HL-60 (cell line): Measurements from ENCODE around the gene RNF40.

Experiments used
- DNase-seq, 2 experiments: peaks; one replicate each; pipeline ENCODE4 v3.0.0-alpha.2; 2010 to 2020; ENCODE audit warnings: low read depth in 1 of 2, low spot score in 1 of 2
- H3K27ac ChIP-seq: fragments of 250-450 bp; sonication (Bioruptor Pico); replicated peaks from 2 replicates; pipeline ENCODE4 v1.5.1; 2020; ENCODE audit warnings: mild to moderate bottlenecking, moderate library complexity
- H3K27me3 ChIP-seq: fragments of 250-450 bp; sonication (Bioruptor Pico); 2 replicates; pipeline ENCODE4 v1.5.1; 2021; ENCODE audit warnings: mild to moderate bottlenecking, moderate library complexity; ENCODE audit not compliant: insufficient read depth, poor library complexity, severe bottlenecking
- H3K4me3 ChIP-seq: replicated peaks from 2 replicates; pipeline ENCODE4 v1.5.1; 2011; ENCODE audit warnings: mild to moderate bottlenecking, control low read depth, low read length; ENCODE audit not compliant: insufficient read depth
- GABPA ChIP-seq: IDR thresholded peaks from 2 replicates; pipeline ENCODE4 v1.6.1; 2012; ENCODE audit warnings: low read depth
- POLR2AphosphoS5 ChIP-seq: IDR thresholded peaks from 2 replicates; pipeline ENCODE4 v1.6.1; 2012; ENCODE audit warnings: low read depth
- SPI1 ChIP-seq: IDR thresholded peaks from 2 replicates; pipeline ENCODE4 v1.6.1; 2012; ENCODE audit warnings: low read depth, mild to moderate bottlenecking, borderline replicate concordance
- TF ChIP-seq, protein P1 (sequence below): IDR thresholded peaks from 2 replicates; pipeline ENCODE4 v1.6.1; 2012; ENCODE audit warnings: low read depth; ENCODE audit not compliant: insufficient replicate concordance
- TF ChIP-seq, protein P2 (sequence below): IDR thresholded peaks from one replicate; pipeline ENCODE4 v1.5.1; 2011; ENCODE audit warnings: low read length, control low read depth, inconsistent platforms; ENCODE audit not compliant: insufficient read depth

Gene RNF40

DNA sequence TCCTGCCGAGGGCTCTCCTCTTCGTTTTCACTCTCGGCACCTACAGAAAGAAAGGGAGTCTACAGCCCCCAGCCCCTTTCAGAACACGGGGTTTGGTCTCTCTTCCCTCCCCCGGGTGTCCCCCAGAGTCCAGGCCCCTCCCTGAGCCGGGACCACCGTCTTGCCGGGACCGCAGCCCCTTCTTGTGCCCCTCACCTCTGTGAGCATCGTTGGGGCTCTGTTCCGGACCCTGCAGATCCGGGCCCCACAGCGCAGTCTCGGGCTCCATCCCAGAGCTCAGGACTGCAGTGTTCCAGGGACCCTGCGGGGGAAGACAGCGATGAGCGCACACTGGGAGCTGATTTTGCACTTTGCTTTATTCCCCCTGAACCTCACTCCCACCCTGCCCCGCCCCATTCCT is 22.1 kb downstream of the RNF40 start:
- Histone ChIP-seq H3K4me3 (no peak overlapping the region), H3K27me3 (no peaks in the 10 kb centered on the region), H3K27ac (no peak overlapping the region)
- no peak for DNase-seq
- TF ChIP-seq, protein P1, sequence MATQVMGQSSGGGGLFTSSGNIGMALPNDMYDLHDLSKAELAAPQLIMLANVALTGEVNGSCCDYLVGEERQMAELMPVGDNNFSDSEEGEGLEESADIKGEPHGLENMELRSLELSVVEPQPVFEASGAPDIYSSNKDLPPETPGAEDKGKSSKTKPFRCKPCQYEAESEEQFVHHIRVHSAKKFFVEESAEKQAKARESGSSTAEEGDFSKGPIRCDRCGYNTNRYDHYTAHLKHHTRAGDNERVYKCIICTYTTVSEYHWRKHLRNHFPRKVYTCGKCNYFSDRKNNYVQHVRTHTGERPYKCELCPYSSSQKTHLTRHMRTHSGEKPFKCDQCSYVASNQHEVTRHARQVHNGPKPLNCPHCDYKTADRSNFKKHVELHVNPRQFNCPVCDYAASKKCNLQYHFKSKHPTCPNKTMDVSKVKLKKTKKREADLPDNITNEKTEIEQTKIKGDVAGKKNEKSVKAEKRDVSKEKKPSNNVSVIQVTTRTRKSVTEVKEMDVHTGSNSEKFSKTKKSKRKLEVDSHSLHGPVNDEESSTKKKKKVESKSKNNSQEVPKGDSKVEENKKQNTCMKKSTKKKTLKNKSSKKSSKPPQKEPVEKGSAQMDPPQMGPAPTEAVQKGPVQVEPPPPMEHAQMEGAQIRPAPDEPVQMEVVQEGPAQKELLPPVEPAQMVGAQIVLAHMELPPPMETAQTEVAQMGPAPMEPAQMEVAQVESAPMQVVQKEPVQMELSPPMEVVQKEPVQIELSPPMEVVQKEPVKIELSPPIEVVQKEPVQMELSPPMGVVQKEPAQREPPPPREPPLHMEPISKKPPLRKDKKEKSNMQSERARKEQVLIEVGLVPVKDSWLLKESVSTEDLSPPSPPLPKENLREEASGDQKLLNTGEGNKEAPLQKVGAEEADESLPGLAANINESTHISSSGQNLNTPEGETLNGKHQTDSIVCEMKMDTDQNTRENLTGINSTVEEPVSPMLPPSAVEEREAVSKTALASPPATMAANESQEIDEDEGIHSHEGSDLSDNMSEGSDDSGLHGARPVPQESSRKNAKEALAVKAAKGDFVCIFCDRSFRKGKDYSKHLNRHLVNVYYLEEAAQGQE: no peak
- TF ChIP-seq GABPA (no peak), POLR2AphosphoS5 (no peak), SPI1 (no peak)
- TF ChIP-seq, protein P2, sequence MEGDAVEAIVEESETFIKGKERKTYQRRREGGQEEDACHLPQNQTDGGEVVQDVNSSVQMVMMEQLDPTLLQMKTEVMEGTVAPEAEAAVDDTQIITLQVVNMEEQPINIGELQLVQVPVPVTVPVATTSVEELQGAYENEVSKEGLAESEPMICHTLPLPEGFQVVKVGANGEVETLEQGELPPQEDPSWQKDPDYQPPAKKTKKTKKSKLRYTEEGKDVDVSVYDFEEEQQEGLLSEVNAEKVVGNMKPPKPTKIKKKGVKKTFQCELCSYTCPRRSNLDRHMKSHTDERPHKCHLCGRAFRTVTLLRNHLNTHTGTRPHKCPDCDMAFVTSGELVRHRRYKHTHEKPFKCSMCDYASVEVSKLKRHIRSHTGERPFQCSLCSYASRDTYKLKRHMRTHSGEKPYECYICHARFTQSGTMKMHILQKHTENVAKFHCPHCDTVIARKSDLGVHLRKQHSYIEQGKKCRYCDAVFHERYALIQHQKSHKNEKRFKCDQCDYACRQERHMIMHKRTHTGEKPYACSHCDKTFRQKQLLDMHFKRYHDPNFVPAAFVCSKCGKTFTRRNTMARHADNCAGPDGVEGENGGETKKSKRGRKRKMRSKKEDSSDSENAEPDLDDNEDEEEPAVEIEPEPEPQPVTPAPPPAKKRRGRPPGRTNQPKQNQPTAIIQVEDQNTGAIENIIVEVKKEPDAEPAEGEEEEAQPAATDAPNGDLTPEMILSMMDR: no peak

DNA sequence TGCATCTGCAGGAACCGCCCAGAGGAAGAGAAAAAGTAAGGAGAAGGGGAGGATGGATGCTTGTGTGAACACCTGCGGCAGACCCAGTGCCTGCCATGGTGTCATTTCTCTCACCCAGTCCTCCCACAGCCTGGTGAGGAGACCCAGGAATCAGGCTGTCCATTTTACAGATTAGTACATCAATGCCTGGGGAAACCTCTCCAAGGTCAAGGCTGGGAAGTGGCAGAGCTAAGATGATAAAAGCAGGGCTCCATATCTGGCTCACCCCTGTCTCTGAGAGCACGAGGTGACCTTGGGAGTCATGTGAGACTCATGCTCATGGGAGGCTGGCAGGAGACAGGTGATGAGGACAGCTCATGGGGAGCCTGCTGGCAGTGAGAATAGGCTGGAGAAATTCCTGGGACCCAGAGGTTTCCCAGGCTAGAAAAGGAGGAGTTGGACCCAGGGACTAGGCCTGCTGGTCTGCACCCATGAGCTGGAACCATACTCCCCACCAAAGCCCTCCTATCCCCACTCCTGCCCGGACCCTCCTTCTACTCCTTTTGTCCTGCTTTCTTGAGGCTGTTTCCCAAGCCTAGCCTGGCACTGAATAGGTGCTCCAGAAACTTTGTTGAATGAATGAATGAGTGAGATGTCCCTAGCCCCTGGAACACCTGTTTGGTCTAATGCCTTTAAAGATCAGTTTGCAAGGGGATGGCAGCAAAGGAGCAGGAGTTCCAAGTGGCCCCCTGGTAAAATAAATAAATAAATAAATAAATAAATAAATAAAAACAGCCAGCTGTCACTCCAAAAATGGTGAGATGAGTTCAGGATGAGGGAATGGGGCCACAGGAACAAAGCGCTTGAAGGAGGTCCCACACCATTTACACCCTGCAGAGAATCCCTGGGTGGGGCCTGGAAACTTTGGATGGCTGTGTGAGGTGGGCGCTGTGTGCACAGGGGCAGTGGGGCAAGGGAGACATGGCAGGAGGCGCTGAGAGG is 23.3 kb downstream of the RNF40 start:
- no peak for DNase-seq
- H3K4me3 ChIP-seq: peak overlapping the region; percentile 89; the same call in 1 of the 2 replicates
- no peaks in the 10 kb centered on the region for H3K27me3 ChIP-seq
- no peak for TF ChIP-seq SPI1
- TF ChIP-seq, protein P2: no peak
- TF ChIP-seq, protein P1: no peak
- no peak for TF ChIP-seq GABPA
- TF ChIP-seq POLR2AphosphoS5: no peak
- no peak overlapping the region for H3K27ac ChIP-seq

DNA sequence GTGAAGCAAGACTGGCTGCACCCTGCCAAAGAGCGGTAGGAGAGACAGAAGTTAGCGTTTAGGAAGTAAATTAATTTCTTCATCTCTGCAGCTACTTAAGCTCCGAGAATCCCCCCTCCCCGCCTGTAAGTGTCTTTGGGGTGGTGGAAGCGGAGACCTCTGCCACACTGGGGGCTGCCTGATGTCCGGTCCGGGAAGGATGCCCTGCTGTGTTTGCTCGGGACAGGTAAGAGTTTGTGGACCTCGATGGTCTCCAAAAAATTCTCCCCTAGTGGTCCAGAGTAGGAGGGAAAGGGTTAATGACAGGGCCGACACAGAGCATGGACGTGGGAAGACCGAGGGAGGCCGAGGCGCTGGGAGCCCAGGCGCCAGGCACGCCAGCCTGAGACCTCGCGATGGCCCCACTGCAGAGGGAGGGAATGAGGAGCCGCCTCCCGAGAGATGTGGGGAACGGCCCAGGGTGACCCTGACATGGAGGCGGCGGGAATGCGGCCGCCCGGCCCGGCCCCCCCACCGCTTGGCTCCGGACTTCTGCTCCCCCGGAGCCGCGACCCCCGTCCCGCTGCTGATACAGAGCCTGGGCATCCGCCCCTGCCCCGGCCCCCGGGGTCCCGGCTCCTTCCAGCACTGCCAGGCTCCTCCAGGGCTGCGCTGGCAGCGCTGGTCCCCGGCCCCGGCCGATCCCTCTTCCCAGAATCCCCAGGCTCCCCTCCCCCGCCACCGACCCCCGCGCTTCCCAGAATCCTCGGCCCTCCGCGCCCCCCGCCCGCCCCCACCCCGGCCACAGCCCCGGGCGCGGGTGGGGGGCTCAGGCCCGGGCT is 24.2 kb downstream of the RNF40 start:
- Histone ChIP-seq H3K27me3 (no peaks in the 10 kb centered on the region), H3K27ac (peak overlapping the region; percentile 38), H3K4me3 (peak overlapping the region; percentile 89)
- TF ChIP-seq POLR2AphosphoS5 (no peak), GABPA (no peak), SPI1 (no peak)
- TF ChIP-seq, protein P1: no peak
- TF ChIP-seq, protein P2: no peak
- DNase-seq: peak in 1 of 2 experiments; percentile 51
